ENCODE measurements around the gene SSR1. TPM values are rescaled to one million over a fixed set of nuclear protein-coding genes. Genes with fewer than 3 reads are reported as not detected.

SSR1 gene
- total RNA-seq, 1 experiment from 2014 or later, result 102 TPM

DNA sequence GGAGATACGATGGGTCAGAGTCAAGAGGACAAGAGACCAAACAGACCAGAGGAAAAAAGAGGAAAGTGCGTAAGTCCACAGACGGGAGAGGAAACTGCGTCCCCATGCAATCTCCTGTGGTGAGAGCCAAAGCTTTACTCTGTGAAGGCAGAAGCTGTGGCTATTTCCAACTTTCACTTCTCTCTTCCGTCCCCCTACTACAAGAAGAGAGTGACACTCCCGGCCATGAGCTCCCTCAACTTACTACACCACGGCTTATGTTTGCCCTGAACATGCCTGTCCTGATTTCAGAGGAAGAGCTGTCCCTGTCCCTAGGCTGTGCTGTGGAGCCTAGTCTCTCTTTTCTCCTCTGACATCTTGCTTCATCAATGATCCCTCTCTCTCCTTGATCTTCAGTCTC, 11.5 kb upstream of the SSR1 start:
- H3K4me3 Mint-ChIP-seq, result no peak overlapping the region
- no peaks in the 10 kb centered on the region for H3K79me2 ChIP-seq (ENCODE audit: insufficient read depth, low read length)
- no peaks in the 10 kb centered on the region for H3K4me1 ChIP-seq (ENCODE audit: insufficient read depth, low read length)
- H3K9me3 Mint-ChIP-seq, result no peaks in the 10 kb centered on the region
- no peak overlapping the region for H2BK15ac ChIP-seq (ENCODE audit: low read depth, low read length)
- no peak overlapping the region for H2BK5ac ChIP-seq (ENCODE audit: insufficient read length, low read length)
- H2BK12ac ChIP-seq (ENCODE audit: insufficient read length, low read depth, low read length), result no peak overlapping the region
- no peak overlapping the region for H3K18ac ChIP-seq (ENCODE audit: insufficient read length, low read depth, low read length)
- no CpG with 5 or more reads among the region's 7 CpGs for WGBS (ENCODE audit: extremely low coverage, insufficient read length, low lambda C conversion rate)
- no peak overlapping the region for H2BK120ac ChIP-seq (ENCODE audit: low read depth, low read length, poor library complexity, severe bottlenecking)
- H4K5ac ChIP-seq (ENCODE audit: insufficient read length, low read depth, low read length), result no peak overlapping the region
- H3K23ac ChIP-seq (ENCODE audit: insufficient read length, low read depth, low read length), result no peak overlapping the region
- no peaks in the 10 kb centered on the region for H3K4me1 Mint-ChIP-seq
- H3K36me3 Mint-ChIP-seq (ENCODE audit: insufficient read depth in 1 of 3, low read depth in 3 of 3), result no peaks in the 10 kb centered on the region
- no peak overlapping the region for H2AK5ac ChIP-seq (ENCODE audit: insufficient read length, low read length)
- no peak for DNase-seq
- H3K27ac Mint-ChIP-seq, result no peak overlapping the region
- peaks cover 2% of the 10 kb centered on the region for H3K27me3 Mint-ChIP-seq (ENCODE audit: low read depth)
- no peaks in the 10 kb centered on the region for H3K27me3 ChIP-seq (ENCODE audit: insufficient read depth, low read length)
- no peaks in the 10 kb centered on the region for H3K23me2 ChIP-seq (ENCODE audit: insufficient read length, low read depth, low read length, poor library complexity, severe bottlenecking)
- H4K8ac ChIP-seq (replicated peaks; ENCODE audit: insufficient read length, low read depth, low read length), result no peak overlapping the region
- no peaks in the 10 kb centered on the region for H4K20me1 ChIP-seq (ENCODE audit: control insufficient read depth, insufficient read depth, insufficient read length)
- H3K79me1 ChIP-seq (ENCODE audit: insufficient read depth, low read depth, low read length, poor library complexity, severe bottlenecking), result no peaks in the 10 kb centered on the region
- H3K4ac ChIP-seq (ENCODE audit: low read depth, low read length), result no peak overlapping the region
- H3K56ac ChIP-seq (ENCODE audit: insufficient read length, low read depth, low read length), result no peak overlapping the region
- H3K9ac ChIP-seq (ENCODE audit: extremely low read depth, insufficient read length, low read length), result no peak overlapping the region
- TF ChIP-seq, protein P1, sequence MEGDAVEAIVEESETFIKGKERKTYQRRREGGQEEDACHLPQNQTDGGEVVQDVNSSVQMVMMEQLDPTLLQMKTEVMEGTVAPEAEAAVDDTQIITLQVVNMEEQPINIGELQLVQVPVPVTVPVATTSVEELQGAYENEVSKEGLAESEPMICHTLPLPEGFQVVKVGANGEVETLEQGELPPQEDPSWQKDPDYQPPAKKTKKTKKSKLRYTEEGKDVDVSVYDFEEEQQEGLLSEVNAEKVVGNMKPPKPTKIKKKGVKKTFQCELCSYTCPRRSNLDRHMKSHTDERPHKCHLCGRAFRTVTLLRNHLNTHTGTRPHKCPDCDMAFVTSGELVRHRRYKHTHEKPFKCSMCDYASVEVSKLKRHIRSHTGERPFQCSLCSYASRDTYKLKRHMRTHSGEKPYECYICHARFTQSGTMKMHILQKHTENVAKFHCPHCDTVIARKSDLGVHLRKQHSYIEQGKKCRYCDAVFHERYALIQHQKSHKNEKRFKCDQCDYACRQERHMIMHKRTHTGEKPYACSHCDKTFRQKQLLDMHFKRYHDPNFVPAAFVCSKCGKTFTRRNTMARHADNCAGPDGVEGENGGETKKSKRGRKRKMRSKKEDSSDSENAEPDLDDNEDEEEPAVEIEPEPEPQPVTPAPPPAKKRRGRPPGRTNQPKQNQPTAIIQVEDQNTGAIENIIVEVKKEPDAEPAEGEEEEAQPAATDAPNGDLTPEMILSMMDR (conservative IDR thresholded peaks at IDR 0.05), result no peak
- no peak overlapping the region for H4K91ac ChIP-seq (ENCODE audit: insufficient read length, low read depth, low read length)
- no peaks in the 10 kb centered on the region for H3K9me3 ChIP-seq (ENCODE audit: control insufficient read depth, low read depth, low read length)
- no peak overlapping the region for H2AFZ ChIP-seq (ENCODE audit: low read length)
- no peak overlapping the region for H3K27ac ChIP-seq (ENCODE audit: insufficient read length, low read depth, low read length)
- H3T11ph ChIP-seq (ENCODE audit: low read length), result no peak overlapping the region
- H3K4me2 ChIP-seq (ENCODE audit: insufficient read depth, insufficient read length, low read length), result no peak overlapping the region
- no peak overlapping the region for H2BK20ac ChIP-seq (ENCODE audit: low read depth, low read length, poor library complexity, severe bottlenecking)
- no peak overlapping the region for H3K14ac ChIP-seq (ENCODE audit: insufficient read depth, low read length)

All from H9 (cell line).